Measurements from ENCODE around the gene PLXNA2. TPM values are rescaled to one million over a fixed set of nuclear protein-coding genes. Genes with fewer than 3 reads are reported as not detected.

Gene PLXNA2
- total and polyA plus RNA-seq, 2 donors (not counting 1 experiment from before 2014, with no cell fraction given): 0.31 to 1.2 TPM

GRCh38 chr1:208108213-208108608 is 136.0 kb downstream of the PLXNA2 start:
- Histone ChIP-seq H3K79me2 (ENCODE audit: control insufficient read depth, insufficient read depth, low read length) (no peaks in the 10 kb centered on the region), H3K9me3 (ENCODE audit: control extremely low read depth in 1 of 3, control insufficient read depth in 2 of 3, insufficient read depth in 1 of 3, low read length in 2 of 3) (no peaks in the 10 kb centered on the region), H3K27me3 (replicated peaks in 1 of 4; ENCODE audit: control extremely low read depth in 1 of 4, control insufficient read depth in 3 of 4, insufficient read depth in 4 of 4, low read length in 3 of 4) (no peaks in the 10 kb centered on the region), H4K20me1 (ENCODE audit: control insufficient read depth, insufficient read depth, low read length, poor library complexity, severe bottlenecking) (no peaks in the 10 kb centered on the region), H3K4me2 (replicated peaks; ENCODE audit: low read depth, low read length, poor library complexity, severe bottlenecking) (no peak overlapping the region), H3K36me3 (replicated peaks in 1 of 2; ENCODE audit: control extremely low read depth in 1 of 2, control insufficient read depth in 1 of 2, extremely low read depth in 1 of 2, insufficient read depth in 2 of 2, low read length in 1 of 2) (no peaks in the 10 kb centered on the region), H3K4me1 (ENCODE audit: control insufficient read depth in 2 of 2, insufficient read depth in 2 of 2, low read length in 2 of 2) (no peaks in the 10 kb centered on the region), H3K4me3 (ENCODE audit: control extremely low read depth in 1 of 5, extremely low read depth in 1 of 5, insufficient read depth in 1 of 5, low read depth in 2 of 5, low read length in 4 of 5) (no peak overlapping the region), H3K9ac (ENCODE audit: low read length) (no peak overlapping the region), H2AFZ (ENCODE audit: insufficient read depth, low read depth, low read length, poor library complexity, severe bottlenecking) (no peak overlapping the region), H3K27ac (ENCODE audit: low read length in 2 of 2) (no peak overlapping the region)
- intact Hi-C loops (cut with micrococcal nuclease): no loop called here
- ChIA-PET POLR2A (no interaction called here), CTCF (no interaction called here)
- ATAC-seq (ENCODE audit: low read depth) (no peak), DNase-seq (no peak)
- WGBS (ENCODE audit: insufficient coverage): 100% methylated on average over 2 of the region's 2 CpGs
- Mint-ChIP-seq H3K27me3 (peaks cover 19% of the 10 kb centered on the region), H3K4me3 (no peak overlapping the region), H3K9me3 (ENCODE audit: insufficient read depth) (no peaks in the 10 kb centered on the region), H3K27ac (no peak overlapping the region), H3K4me1 (no peaks in the 10 kb centered on the region)
- TF ChIP-seq CTCF (IDR thresholded peaks at IDR 0.05) (no peak), EZH2 (IDR thresholded peaks at IDR 0.05; ENCODE audit: borderline replicate concordance, insufficient read depth, low read depth, low read length, poor library complexity, severe bottlenecking) (no peak)

GRCh38 chr1:208107425-208108212 is 136.6 kb downstream of the PLXNA2 start:
- H2AFZ ChIP-seq (ENCODE audit: insufficient read depth, low read depth, low read length, poor library complexity, severe bottlenecking): no peak overlapping the region
- 100% methylated on average over 1 of the region's 13 CpGs for WGBS (ENCODE audit: insufficient coverage)
- ChIA-PET CTCF (interaction anchor here (1.0 kb wide), 1 partner anchor 13 kb away, joined by 3 read pairs; no protein-coding TSS in a partner anchor), POLR2A (no interaction called here)
- H3K27ac ChIP-seq (ENCODE audit: low read length in 2 of 2): no peak overlapping the region
- no peak overlapping the region for H3K9ac ChIP-seq (ENCODE audit: low read length)
- no peaks in the 10 kb centered on the region for H3K36me3 ChIP-seq (replicated peaks in 1 of 2; ENCODE audit: control extremely low read depth in 1 of 2, control insufficient read depth in 1 of 2, extremely low read depth in 1 of 2, insufficient read depth in 2 of 2, low read length in 1 of 2)
- no peak overlapping the region for H3K4me3 Mint-ChIP-seq
- no peak overlapping the region for H3K27ac Mint-ChIP-seq
- H3K9me3 ChIP-seq (ENCODE audit: control extremely low read depth in 1 of 3, control insufficient read depth in 2 of 3, insufficient read depth in 1 of 3, low read length in 2 of 3): no peaks in the 10 kb centered on the region
- intact Hi-C loops (cut with micrococcal nuclease): no loop called here
- no peak for TF ChIP-seq EZH2 (IDR thresholded peaks at IDR 0.05; ENCODE audit: borderline replicate concordance, insufficient read depth, low read depth, low read length, poor library complexity, severe bottlenecking)
- no peak for TF ChIP-seq CTCF (IDR thresholded peaks at IDR 0.05)
- no peak overlapping the region for H3K4me3 ChIP-seq (ENCODE audit: control extremely low read depth in 1 of 5, extremely low read depth in 1 of 5, insufficient read depth in 1 of 5, low read depth in 2 of 5, low read length in 4 of 5)
- H3K27me3 Mint-ChIP-seq: peaks cover 23% of the 10 kb centered on the region
- H4K20me1 ChIP-seq (ENCODE audit: control insufficient read depth, insufficient read depth, low read length, poor library complexity, severe bottlenecking): no peaks in the 10 kb centered on the region
- ATAC-seq (ENCODE audit: low read depth) (no peak), DNase-seq (no peak)
- H3K4me1 ChIP-seq (ENCODE audit: control insufficient read depth in 2 of 2, insufficient read depth in 2 of 2, low read length in 2 of 2): no peaks in the 10 kb centered on the region
- H3K4me1 Mint-ChIP-seq: no peaks in the 10 kb centered on the region
- H3K9me3 Mint-ChIP-seq (ENCODE audit: insufficient read depth): no peaks in the 10 kb centered on the region
- no peaks in the 10 kb centered on the region for H3K27me3 ChIP-seq (replicated peaks in 1 of 4; ENCODE audit: control extremely low read depth in 1 of 4, control insufficient read depth in 3 of 4, insufficient read depth in 4 of 4, low read length in 3 of 4)
- H3K79me2 ChIP-seq (ENCODE audit: control insufficient read depth, insufficient read depth, low read length): no peaks in the 10 kb centered on the region
- no peak overlapping the region for H3K4me2 ChIP-seq (replicated peaks; ENCODE audit: low read depth, low read length, poor library complexity, severe bottlenecking)
